GM12873 (cell line): Measurements from ENCODE around the gene TFAP2C.

Experiments used
- TF ChIP-seq, protein P1 (sequence below): IDR thresholded peaks from 2 replicates; pipeline ENCODE4 v1.5.1; 2012; ENCODE audit warnings: low read depth, mild to moderate bottlenecking, moderate library complexity, low read length, control low read depth; ENCODE audit not compliant: insufficient read depth; ENCODE audit errors: missing control alignments

The TFAP2C gene

DNA sequence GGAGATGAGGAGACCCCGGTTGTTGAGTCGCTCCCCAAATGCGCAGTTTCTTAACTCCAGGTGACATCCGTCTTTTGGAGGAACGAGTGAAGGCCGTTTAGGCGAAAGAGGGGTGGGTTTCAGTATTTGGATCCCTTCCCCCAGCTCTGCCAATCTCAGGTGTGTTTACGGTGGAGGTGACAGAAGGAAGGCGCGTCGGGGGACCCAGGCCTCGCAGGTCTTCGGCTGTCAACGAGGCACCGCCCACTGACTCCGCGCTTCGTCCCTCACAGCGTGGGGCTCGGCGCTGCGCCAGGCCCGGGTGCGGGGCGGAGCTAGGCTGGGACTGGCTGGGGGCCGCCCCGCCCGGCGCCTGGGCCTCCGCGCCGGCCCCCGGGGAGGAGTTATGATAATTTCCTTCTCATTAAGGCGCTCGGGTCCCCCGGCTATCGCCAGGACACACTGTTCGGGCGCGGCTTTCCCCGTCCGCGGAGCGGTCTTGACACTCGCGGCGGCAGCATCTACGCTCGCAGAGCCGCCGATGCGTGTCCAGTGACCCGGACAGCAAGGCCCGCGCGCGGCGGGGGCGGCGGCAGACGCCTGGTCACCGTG lies at the start of gene TFAP2C:
Gene TFAP2C (plus strand): TSS at position 434 of the 591 bp plus-strand sequence. CDS start 239 bp downstream, outside the sequence.
- TF ChIP-seq, protein P1, sequence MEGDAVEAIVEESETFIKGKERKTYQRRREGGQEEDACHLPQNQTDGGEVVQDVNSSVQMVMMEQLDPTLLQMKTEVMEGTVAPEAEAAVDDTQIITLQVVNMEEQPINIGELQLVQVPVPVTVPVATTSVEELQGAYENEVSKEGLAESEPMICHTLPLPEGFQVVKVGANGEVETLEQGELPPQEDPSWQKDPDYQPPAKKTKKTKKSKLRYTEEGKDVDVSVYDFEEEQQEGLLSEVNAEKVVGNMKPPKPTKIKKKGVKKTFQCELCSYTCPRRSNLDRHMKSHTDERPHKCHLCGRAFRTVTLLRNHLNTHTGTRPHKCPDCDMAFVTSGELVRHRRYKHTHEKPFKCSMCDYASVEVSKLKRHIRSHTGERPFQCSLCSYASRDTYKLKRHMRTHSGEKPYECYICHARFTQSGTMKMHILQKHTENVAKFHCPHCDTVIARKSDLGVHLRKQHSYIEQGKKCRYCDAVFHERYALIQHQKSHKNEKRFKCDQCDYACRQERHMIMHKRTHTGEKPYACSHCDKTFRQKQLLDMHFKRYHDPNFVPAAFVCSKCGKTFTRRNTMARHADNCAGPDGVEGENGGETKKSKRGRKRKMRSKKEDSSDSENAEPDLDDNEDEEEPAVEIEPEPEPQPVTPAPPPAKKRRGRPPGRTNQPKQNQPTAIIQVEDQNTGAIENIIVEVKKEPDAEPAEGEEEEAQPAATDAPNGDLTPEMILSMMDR, result no peak

DNA sequence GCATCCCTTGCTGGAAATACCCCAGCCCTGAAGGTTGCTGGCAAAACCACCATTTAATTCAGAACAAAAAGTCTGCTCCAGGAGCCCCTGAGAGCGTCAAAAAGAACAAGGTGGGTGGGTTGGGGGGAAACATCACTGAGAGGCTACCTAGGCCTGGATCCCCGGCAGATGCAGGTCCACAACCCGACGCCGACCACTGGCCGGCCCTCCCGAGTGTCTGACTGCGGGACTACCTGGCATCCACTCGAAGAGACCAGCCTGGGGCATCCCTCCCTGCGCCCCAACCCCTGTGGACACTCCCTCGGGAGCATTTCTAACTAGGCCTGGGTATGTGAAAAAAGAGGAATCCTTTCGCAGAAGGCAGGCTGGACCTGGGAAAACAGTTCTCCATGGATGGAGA lies 48.9 kb upstream of the TFAP2C start:
- TF ChIP-seq, protein P1, result no peak

DNA sequence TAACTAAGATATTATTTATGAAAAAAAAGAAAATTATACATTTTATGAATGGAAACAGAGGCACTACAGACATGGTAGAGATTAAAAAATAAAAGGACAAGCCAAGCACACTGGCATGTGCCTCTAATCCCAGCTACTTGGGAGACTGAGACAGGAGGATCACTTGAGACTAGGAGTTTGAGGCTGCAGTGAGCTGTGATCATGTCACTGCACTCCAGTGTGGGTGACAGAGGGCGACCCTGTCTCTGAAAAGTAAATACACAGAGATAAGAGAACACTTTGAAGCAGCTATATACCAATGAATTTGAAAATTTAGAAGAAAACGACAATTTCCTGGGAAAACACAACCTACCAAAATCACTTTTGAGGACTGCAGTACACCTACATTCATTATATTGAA lies 47.4 kb upstream of the TFAP2C start:
- TF ChIP-seq, protein P1, result no peak

DNA sequence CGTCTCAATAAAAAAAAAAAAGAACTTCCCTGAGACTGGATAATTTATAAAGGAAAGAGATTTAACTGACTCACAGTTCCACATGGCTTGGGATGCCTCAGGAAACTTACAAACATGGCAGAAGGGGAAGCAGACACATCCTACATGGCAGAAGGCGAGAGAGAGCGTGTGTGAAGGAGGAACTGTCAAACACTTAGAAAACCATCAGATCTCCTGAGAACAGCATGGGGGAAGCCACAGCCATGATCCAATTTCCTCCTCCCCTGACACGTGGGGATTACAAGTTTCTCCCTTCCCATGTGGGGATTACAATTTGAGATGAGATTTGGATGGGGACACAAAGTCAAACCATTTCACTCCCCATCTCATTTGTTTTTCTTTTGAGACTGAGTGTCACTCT lies 46.6 kb upstream of the TFAP2C start:
- TF ChIP-seq, protein P1, result no peak

DNA sequence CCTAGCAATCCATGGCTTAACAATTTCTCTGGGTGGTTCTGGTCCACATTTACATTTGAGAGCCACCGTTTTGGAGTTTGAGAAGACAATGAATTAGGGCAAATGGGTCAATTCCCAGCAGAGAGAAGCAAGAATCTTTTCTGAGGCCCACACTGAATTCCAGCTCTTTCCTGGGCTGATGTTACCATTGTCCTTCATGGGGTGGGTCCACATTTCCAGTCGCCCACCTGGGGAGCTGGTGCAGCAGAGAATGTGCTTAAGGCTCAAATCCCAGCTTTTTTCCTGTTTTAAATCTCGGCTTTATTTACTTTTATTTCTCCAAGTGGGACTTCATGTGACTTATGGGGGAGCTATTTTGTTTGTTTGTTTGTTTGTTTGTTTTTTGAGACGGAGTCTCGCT lies 44.2 kb upstream of the TFAP2C start:
- TF ChIP-seq, protein P1, result no peak

DNA sequence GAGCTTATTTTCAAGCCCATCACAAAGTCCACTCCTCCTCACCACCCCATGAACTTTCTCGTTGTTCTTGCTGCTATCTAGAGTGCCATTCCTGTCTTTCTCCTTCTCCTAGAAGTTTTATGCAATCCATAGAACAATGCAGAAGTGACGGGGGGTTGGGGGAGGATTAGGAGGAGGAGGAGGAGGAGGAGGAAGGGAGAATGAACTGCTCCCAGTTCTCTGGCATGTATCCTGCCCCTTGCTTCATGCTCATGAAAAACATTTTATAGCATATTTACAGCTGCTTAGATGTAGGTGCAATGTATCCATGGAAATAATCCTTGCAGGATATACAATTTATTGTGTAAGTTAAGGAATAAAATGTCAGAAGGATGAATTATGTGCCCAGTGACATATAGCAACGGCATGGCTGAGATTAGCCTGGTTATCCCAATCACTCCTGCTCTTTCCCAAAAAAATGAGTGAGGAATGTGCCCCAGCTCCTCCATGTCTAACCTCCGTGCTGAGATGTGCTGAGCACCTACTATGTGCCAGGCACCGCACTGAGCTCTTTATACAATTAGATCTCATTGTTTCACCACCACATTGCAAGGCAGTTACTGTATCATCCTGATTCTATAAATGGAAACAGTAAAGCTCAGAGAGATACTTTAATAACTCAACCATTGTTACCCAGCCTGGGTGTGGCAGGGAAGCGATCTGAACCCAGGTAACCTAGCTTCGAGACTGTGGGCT lies 41.6 kb upstream of the TFAP2C start:
- TF ChIP-seq, protein P1, result no peak

DNA sequence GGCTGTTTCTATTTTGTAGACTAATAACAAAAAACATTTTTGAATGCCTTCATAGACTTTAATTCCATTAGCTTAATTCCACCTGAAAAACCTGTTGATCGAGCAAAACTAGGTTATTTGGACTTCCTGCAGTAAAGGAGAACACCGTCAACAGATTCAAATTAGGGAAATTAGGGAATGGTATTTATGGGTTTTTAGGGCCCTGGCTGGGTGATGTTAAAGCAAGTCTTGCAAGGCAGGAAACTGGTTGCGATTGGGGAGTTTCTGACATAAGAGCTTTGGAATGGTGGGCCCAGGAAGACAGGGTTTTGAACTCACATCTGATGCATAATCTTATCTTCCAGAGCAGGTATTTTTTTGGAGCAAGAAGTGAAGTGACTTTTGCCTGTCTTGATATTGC lies 40.1 kb upstream of the TFAP2C start:
- TF ChIP-seq, protein P1, result no peak
